Gastroesophageal sphincter (tissue), 4 donors: Measurements from ENCODE around the gene NDUFB4. TPM values are rescaled to one million over a fixed set of nuclear protein-coding genes. Genes with fewer than 3 reads are reported as not detected.

ENCODE experiments used
- ATAC-seq: fragments of 150-250 bp; one replicate; pipeline ENCODE4 v1.9.1; 2016; ENCODE audit warnings: mild to moderate bottlenecking, moderate library complexity
- H3K27ac ChIP-seq, 4 donors: fragments of 200-600 bp; sonication (generic) in 3 of 4; 1 replicate in 3 of 4; 2 replicates in 1 of 4; pipeline ENCODE4 v1.5.1; 2016 to 2019
- H3K27me3 ChIP-seq: fragments of 200-600 bp; sonication (generic); one replicate; pipeline ENCODE4 v1.5.1; 2019
- H3K36me3 ChIP-seq, 2 donors: fragments of 200-600 bp; sonication (generic); one replicate each; pipeline ENCODE4 v1.5.1; 2019; ENCODE audit warnings: control low read depth in 1 of 2
- H3K4me1 ChIP-seq, 3 donors: fragments of 200-600 bp; sonication (generic); 1 replicate in 2 of 3; 2 replicates in 1 of 3; pipeline ENCODE4 v1.5.1; 2016 to 2019; ENCODE audit warnings: control low read depth in 2 of 3
- H3K4me3 ChIP-seq, 2 donors: fragments of 200-600 bp; sonication (generic); one replicate each; pipeline ENCODE4 v1.5.1; 2019; ENCODE audit warnings: mild to moderate bottlenecking in 1 of 2, moderate library complexity in 1 of 2
- H3K9me3 ChIP-seq, 3 donors: fragments of 200-600 bp; sonication (generic); one replicate each; pipeline ENCODE4 v1.5.1; 2017 to 2019; ENCODE audit warnings: control low read depth in 2 of 3
- EP300 ChIP-seq: sonication (generic); formaldehyde crosslinking; IDR thresholded peaks from one replicate; pipeline ENCODE4 v1.6.1; 2017; ENCODE audit warnings: antibody characterized with exemption, mild to moderate bottlenecking
- POLR2A ChIP-seq, 2 donors: fragments of 450-650 bp; IDR thresholded peaks; one replicate each; pipeline ENCODE4 v1.6.1; 2017; ENCODE audit warnings: antibody characterized with exemption in 2 of 2, mild to moderate bottlenecking in 2 of 2, moderate library complexity in 1 of 2
- POLR2AphosphoS5 ChIP-seq: sonication (generic); formaldehyde crosslinking; IDR thresholded peaks from one replicate; pipeline ENCODE4 v1.6.1; 2017; ENCODE audit warnings: antibody characterized with exemption
- WGBS, 2 donors: methylation state at CpG; one replicate each; pipeline ENCODE4 v1.1.5; 2018; ENCODE audit warnings: low coverage in 1 of 2; 5-methylcytosine and 5-hydroxymethylcytosine counted together
- total RNA-seq, 4 donors: library from RNA; depleted of rRNA; stranded (reverse); fragments of >200 nt; gene quantifications; one replicate each; pipeline ENCODE4 v1.1.0, GENCODE V29; 2016
- TF ChIP-seq, protein P1 (sequence below), 4 experiments: fragments of 200-600 bp in 2 of 4; fragments of 450-650 bp in 2 of 4; sonication (generic) in 1 of 4; IDR thresholded peaks; one replicate each; pipeline ENCODE4 v1.5.1; 2017 to 2019; ENCODE audit warnings: antibody characterized with exemption in 4 of 4, mild to moderate bottlenecking in 2 of 4, moderate library complexity in 2 of 4

NDUFB4 gene
- total RNA-seq, 4 donors from 2014 or later = 123 to 230 (median 151) TPM

DNA sequence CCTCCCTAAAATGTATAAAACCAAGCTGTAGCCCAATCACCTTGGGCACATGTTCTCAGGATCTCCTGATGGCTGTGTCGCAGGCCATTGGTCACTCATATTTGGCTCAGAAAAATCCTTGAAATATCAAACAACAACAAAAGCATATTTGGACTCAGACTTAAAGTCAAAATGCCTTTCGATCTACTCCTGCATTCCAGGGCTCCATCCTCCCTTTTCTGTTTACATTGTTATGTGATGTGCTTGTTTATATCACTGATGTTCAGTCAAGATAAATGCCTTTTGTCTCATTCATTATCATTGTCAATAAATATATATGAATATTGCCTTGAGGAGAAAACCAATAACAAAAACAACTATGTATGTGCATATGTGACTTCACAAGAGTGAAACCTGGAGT is 54.2 kb downstream of the NDUFB4 start:
- no peaks in the 10 kb centered on the region for H3K9me3 ChIP-seq
- TF ChIP-seq EP300 = no peak
- TF ChIP-seq, protein P1, sequence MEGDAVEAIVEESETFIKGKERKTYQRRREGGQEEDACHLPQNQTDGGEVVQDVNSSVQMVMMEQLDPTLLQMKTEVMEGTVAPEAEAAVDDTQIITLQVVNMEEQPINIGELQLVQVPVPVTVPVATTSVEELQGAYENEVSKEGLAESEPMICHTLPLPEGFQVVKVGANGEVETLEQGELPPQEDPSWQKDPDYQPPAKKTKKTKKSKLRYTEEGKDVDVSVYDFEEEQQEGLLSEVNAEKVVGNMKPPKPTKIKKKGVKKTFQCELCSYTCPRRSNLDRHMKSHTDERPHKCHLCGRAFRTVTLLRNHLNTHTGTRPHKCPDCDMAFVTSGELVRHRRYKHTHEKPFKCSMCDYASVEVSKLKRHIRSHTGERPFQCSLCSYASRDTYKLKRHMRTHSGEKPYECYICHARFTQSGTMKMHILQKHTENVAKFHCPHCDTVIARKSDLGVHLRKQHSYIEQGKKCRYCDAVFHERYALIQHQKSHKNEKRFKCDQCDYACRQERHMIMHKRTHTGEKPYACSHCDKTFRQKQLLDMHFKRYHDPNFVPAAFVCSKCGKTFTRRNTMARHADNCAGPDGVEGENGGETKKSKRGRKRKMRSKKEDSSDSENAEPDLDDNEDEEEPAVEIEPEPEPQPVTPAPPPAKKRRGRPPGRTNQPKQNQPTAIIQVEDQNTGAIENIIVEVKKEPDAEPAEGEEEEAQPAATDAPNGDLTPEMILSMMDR (IDR thresholded peaks at IDR 0.05) = no peak
- TF ChIP-seq POLR2AphosphoS5 = no peak
- no peak for TF ChIP-seq POLR2A (IDR thresholded peaks at IDR 0.05)
- no peak overlapping the region for H3K4me3 ChIP-seq
- H3K36me3 ChIP-seq = no peaks in the 10 kb centered on the region
- no peak for ATAC-seq
- 79 to 82% methylated on average over 2 of the region's 2 CpGs for WGBS, 2 donors
- H3K4me1 ChIP-seq = peaks cover 0 to 17% (median 0%) of the 10 kb centered on the region in 3 donors
- no peaks in the 10 kb centered on the region for H3K27me3 ChIP-seq
- H3K27ac ChIP-seq = no peak overlapping the region

Other genes starting within 250 kb of the NDUFB4 start
- 10 to 100 TPM; 33.5 to 44.3 (median 39.9) TPM for gene LRRC58, start 247.0 kb upstream of the NDUFB4 start, total RNA-seq
- gene FSTL1, start 145.3 kb upstream of the NDUFB4 start, total RNA-seq = 1,000 to 10,000 TPM in 1 of 4 donors, 100 to 1,000 TPM in 3; 343 to 1,189 (median 766) TPM
- not detected for gene HGD, start 85.9 kb downstream of the NDUFB4 start, total RNA-seq
- 10 to 100 TPM; 16.3 to 29.2 (median 20.1) TPM for gene RABL3, start 146.2 kb downstream of the NDUFB4 start, total RNA-seq
- gene GTF2E1, start 146.4 kb downstream of the NDUFB4 start, total RNA-seq = 10 to 100 TPM; 11.4 to 21.0 (median 15.3) TPM